H1 (cell line): ENCODE results near the gene C19orf12. TPM values are rescaled to one million over a fixed set of nuclear protein-coding genes. Genes with fewer than 3 reads are reported as not detected.

Experiments used
- CTCF ChIA-PET: fragments of 300-600 bp; sonication (Branson Sonifier 250); formaldehyde crosslinking; loops from one replicate; lab custom pipeline; 2021; ENCODE audit not compliant: partially characterized antibody; lab: Charles Lee
- POLR2A ChIA-PET: fragments of 300-600 bp; sonication (Branson Sonifier 250); formaldehyde crosslinking; loops from one replicate; lab custom pipeline; 2021; ENCODE audit warnings: inconsistent platforms; ENCODE audit not compliant: partially characterized antibody; lab: Charles Lee
- DNase-seq, 2 experiments: peaks; one replicate each; pipeline versions ENCODE4 v3.0.0 to v3.0.0-alpha.2; 2010 to 2022; ENCODE audit warnings: low spot score in 2 of 2, low read depth in 1 of 2, mixed read lengths in 1 of 2
- FAIRE-seq: peaks from 2 replicates; lab custom pipeline; 2011; peaks lifted over from hg19 to GRCh38; lab: Jason Lieb, UNC
- H2AFZ ChIP-seq: 2 replicates; pipeline ENCODE4 v1.8.1; 2012; ENCODE audit warnings: low read length, inconsistent platforms
- H2AK5ac ChIP-seq: 2 replicates; pipeline ENCODE4 v1.6.1; 2013; ENCODE audit warnings: low read depth, low read length
- H2BK120ac ChIP-seq: replicated peaks from 2 replicates; pipeline ENCODE3; 2013; ENCODE audit warnings: low read depth, low read length, inconsistent platforms
- H2BK12ac ChIP-seq: 2 replicates; pipeline ENCODE4 v1.6.1; 2013; ENCODE audit warnings: low read depth, low read length
- H2BK15ac ChIP-seq: 2 replicates; pipeline ENCODE4 v1.6.1; 2013; ENCODE audit warnings: low read length
- H2BK20ac ChIP-seq: 2 replicates; pipeline ENCODE4 v1.6.1; 2013; ENCODE audit warnings: low read length
- H2BK5ac ChIP-seq: 2 replicates; pipeline ENCODE4 v1.6.1; 2013; ENCODE audit warnings: low read depth, low read length
- H3K14ac ChIP-seq: 2 replicates; pipeline ENCODE4 v1.6.1; 2013; ENCODE audit warnings: inconsistent platforms; ENCODE audit not compliant: insufficient read length
- H3K18ac ChIP-seq: 2 replicates; pipeline ENCODE4 v1.6.1; 2013; ENCODE audit warnings: low read length; ENCODE audit errors: extremely low read depth
- H3K23ac ChIP-seq: 2 replicates; pipeline ENCODE4 v1.6.1; 2013; ENCODE audit warnings: inconsistent platforms; ENCODE audit not compliant: insufficient read length
- H3K23me2 ChIP-seq: 2 replicates; pipeline ENCODE4 v1.6.1; 2013; ENCODE audit warnings: low read depth, low read length
- H3K27ac ChIP-seq: 2 replicates; pipeline ENCODE4 v1.6.1; 2011; ENCODE audit warnings: low read depth, low read length, inconsistent platforms
- H3K27me3 ChIP-seq, 4 experiments: replicated peaks in 1 of 4; 1 replicate in 1 of 4; 2 replicates in 3 of 4; pipeline versions ENCODE4 v1.6.1 to v1.8.1; 2011 to 2013; ENCODE audit warnings: low read length in 3 of 4, mild to moderate bottlenecking in 3 of 4, inconsistent platforms in 2 of 4, mixed read lengths in 2 of 4, moderate library complexity in 1 of 4; ENCODE audit not compliant: control insufficient read depth in 3 of 4, insufficient read depth in 3 of 4; ENCODE audit errors: extremely low read depth in 1 of 4
- H3K36me3 ChIP-seq, 4 experiments: 2 replicates each; pipeline versions ENCODE4 v1.6.1 to v1.8.1; 2011 to 2013; ENCODE audit warnings: mild to moderate bottlenecking in 4 of 4, low read length in 3 of 4, moderate library complexity in 2 of 4, control low read depth in 1 of 4, inconsistent platforms in 1 of 4; ENCODE audit not compliant: insufficient read depth in 4 of 4, control insufficient read depth in 2 of 4
- H3K4ac ChIP-seq: replicated peaks from 2 replicates; pipeline ENCODE3; 2013; ENCODE audit warnings: low read length, low read depth, mixed read lengths, inconsistent platforms; ENCODE audit not compliant: insufficient read length
- H3K4me1 ChIP-seq, 4 experiments: replicated peaks in 1 of 4; 1 replicate in 1 of 4; 2 replicates in 3 of 4; pipeline versions ENCODE4 v1.6.1 to v1.8.1; 2011 to 2013; ENCODE audit warnings: low read length in 3 of 4, inconsistent platforms in 2 of 4, mixed read lengths in 1 of 4; ENCODE audit not compliant: insufficient read depth in 4 of 4, control insufficient read depth in 3 of 4
- H3K4me2 ChIP-seq, 2 experiments: 2 replicates each; pipeline versions ENCODE4 v1.6.1 to v1.8.1; 2011 to 2013; ENCODE audit warnings: low read depth in 2 of 2, low read length in 2 of 2, control low read depth in 1 of 2, inconsistent platforms in 1 of 2, mild to moderate bottlenecking in 1 of 2; ENCODE audit not compliant: insufficient read depth in 1 of 2
- H3K4me3 ChIP-seq, 4 experiments: fragments of 200-600, 300-600 bp in 1 of 4; sonication (generic), shearing (Covaris generic), sonication (Bioruptor Twin) in 1 of 4; 2 replicates each; pipeline versions ENCODE4 v1.5.1 to v1.8.1; 2011 to 2016; ENCODE audit warnings: low read length in 4 of 4, low read depth in 3 of 4, control low read depth in 2 of 4, inconsistent platforms in 2 of 4, mild to moderate bottlenecking in 2 of 4, mixed read lengths in 1 of 4, moderate library complexity in 1 of 4; ENCODE audit not compliant: insufficient read depth in 2 of 4; ENCODE audit errors: extremely low read depth in 1 of 4
- H3K56ac ChIP-seq: replicated peaks from 2 replicates; pipeline ENCODE3; 2013; ENCODE audit warnings: low read depth, mild to moderate bottlenecking, mixed read lengths, low read length, inconsistent platforms; ENCODE audit not compliant: insufficient read length
- H3K79me1 ChIP-seq: 2 replicates; pipeline ENCODE4 v1.6.1; 2013; ENCODE audit warnings: low read depth, low read length, control low read depth
- H3K79me2 ChIP-seq, 2 experiments: 2 replicates each; pipeline versions ENCODE4 v1.6.1 to v1.8.1; 2012 to 2013; ENCODE audit warnings: low read length in 2 of 2, mild to moderate bottlenecking in 2 of 2, inconsistent platforms in 1 of 2; ENCODE audit not compliant: insufficient read depth in 2 of 2, control insufficient read depth in 1 of 2
- H3K9ac ChIP-seq, 4 experiments: replicated peaks in 1 of 4; 1 replicate in 1 of 4; 2 replicates in 3 of 4; pipeline versions ENCODE4 v1.6.1 to v1.8.1; 2011 to 2013; ENCODE audit warnings: low read depth in 3 of 4, low read length in 3 of 4, control low read depth in 2 of 4, mild to moderate bottlenecking in 2 of 4, moderate library complexity in 2 of 4, inconsistent platforms in 1 of 4; ENCODE audit errors: extremely low read depth in 1 of 4
- H3K9me3 ChIP-seq, 2 experiments: 2 replicates each; pipeline versions ENCODE4 v1.6.1 to v1.8.1; 2012 to 2013; ENCODE audit warnings: mild to moderate bottlenecking in 2 of 2, moderate library complexity in 2 of 2, control low read depth in 1 of 2, inconsistent platforms in 1 of 2, low read depth in 1 of 2, low read length in 1 of 2, mixed read lengths in 1 of 2; ENCODE audit not compliant: insufficient read depth in 2 of 2
- H4K20me1 ChIP-seq, 2 experiments: replicated peaks in 1 of 2; 2 replicates each; pipeline versions ENCODE3 to v1.8.1; 2011 to 2013; ENCODE audit warnings: inconsistent platforms in 2 of 2, low read length in 2 of 2, mild to moderate bottlenecking in 1 of 2; ENCODE audit not compliant: insufficient read depth in 2 of 2, control insufficient read depth in 1 of 2
- H4K5ac ChIP-seq: 2 replicates; pipeline ENCODE4 v1.6.1; 2013; ENCODE audit warnings: low read length, low read depth, mixed read lengths, inconsistent platforms; ENCODE audit not compliant: insufficient read length
- H4K8ac ChIP-seq: 2 replicates; pipeline ENCODE4 v1.8.0; 2013; ENCODE audit warnings: mild to moderate bottlenecking, moderate library complexity, low read length, inconsistent platforms; ENCODE audit not compliant: insufficient read depth; ENCODE audit errors: extremely low read depth
- H4K91ac ChIP-seq: replicated peaks from 2 replicates; pipeline ENCODE3; 2013; ENCODE audit warnings: low read length, mixed read lengths, inconsistent platforms; ENCODE audit not compliant: insufficient read length
- BCL11A ChIP-seq, 2 experiments: IDR thresholded peaks; one replicate each; pipeline ENCODE4 v1.6.1; 2011; ENCODE audit warnings: low read depth in 2 of 2, low read length in 2 of 2, mild to moderate bottlenecking in 2 of 2
- CHD2 ChIP-seq: IDR thresholded peaks from 2 replicates; pipeline ENCODE4 v1.6.1; 2012; ENCODE audit warnings: low read length, improper control_type of control experiment
- JUND ChIP-seq: IDR thresholded peaks from 2 replicates; pipeline ENCODE4 v1.6.1; 2011; ENCODE audit warnings: mild to moderate bottlenecking, improper control_type of control experiment, low read length
- MAFK ChIP-seq: IDR thresholded peaks from 2 replicates; pipeline ENCODE4 v1.6.1; 2012; ENCODE audit warnings: low read depth, mild to moderate bottlenecking, improper control_type of control experiment, low read length
- POLR2A ChIP-seq, 2 experiments: IDR thresholded peaks; 1 replicate in 1 of 2; 2 replicates in 1 of 2; pipeline ENCODE4 v1.6.1; 2011; ENCODE audit warnings: low read depth in 2 of 2, low read length in 2 of 2, mild to moderate bottlenecking in 2 of 2; ENCODE audit errors: control extremely low read depth in 1 of 2
- POU5F1 ChIP-seq: IDR thresholded peaks from 2 replicates; pipeline ENCODE4 v1.6.1; 2011; ENCODE audit warnings: low read depth, mild to moderate bottlenecking, low read length, moderate library complexity
- TBP ChIP-seq: IDR thresholded peaks from 2 replicates; pipeline ENCODE4 v1.6.1; 2011; ENCODE audit warnings: low read depth, low read length, improper control_type of control experiment
- TCF12 ChIP-seq: IDR thresholded peaks from 2 replicates; pipeline ENCODE4 v1.6.1; 2011; ENCODE audit warnings: low read depth, mild to moderate bottlenecking, low read length
- WGBS, 2 experiments: shearing (Covaris generic) in 1 of 2; methylation state at CpG; one replicate each; pipeline versions ENCODE4 v1.1.6 to v1.1.7; 2013 to 2015; ENCODE audit warnings: low lambda C conversion rate in 2 of 2, mixed read lengths in 2 of 2, inconsistent platforms in 1 of 2, low coverage in 1 of 2, missing lambda C conversion rate in 1 of 2; ENCODE audit not compliant: insufficient replicate concordance in 2 of 2, insufficient coverage in 1 of 2, insufficient read length in 1 of 2; ENCODE audit errors: extremely low coverage in 1 of 2, missing lambda C conversion rate in 1 of 2; 5-methylcytosine and 5-hydroxymethylcytosine counted together
- polyA plus RNA-seq, 7 experiments: library from polyadenylated mRNA; depleted of rRNA in 3 of 7; stranded (reverse) in 5 of 7; unstranded in 2 of 7; fragments of >200 nt in 5 of 7; fragments of 200-250 nt in 2 of 7; gene quantifications; 1 replicate in 5 of 7; 2 replicates in 1 of 7; 4 replicates in 1 of 7; pipeline versions ENCODE4 v1.2.1 to v1.2.3, GENCODE V29; 2011 to 2013; ENCODE audit warnings: missing spikeins in 2 of 7, mixed read lengths in 2 of 7
- total RNA-seq: library from RNA; stranded (reverse); fragmentation: NEBNext Ultra II Directional; extraction: Animal tissue kit (Norgen Biotek cat#: 25700); gene quantifications from 2 replicates; pipeline ENCODE4 v1.2.1, GENCODE V29; 2021
- TF ChIP-seq, protein P1 (sequence below): IDR thresholded peaks from 2 replicates; pipeline ENCODE4 v1.6.1; 2012; ENCODE audit warnings: inconsistent platforms
- TF ChIP-seq, protein P2 (sequence below): IDR thresholded peaks from 2 replicates; pipeline ENCODE4 v1.6.1; 2012; ENCODE audit warnings: inconsistent platforms
- TF ChIP-seq, protein P3 (sequence below): IDR thresholded peaks from 2 replicates; pipeline ENCODE4 v1.6.1; 2011; ENCODE audit warnings: low read depth, mild to moderate bottlenecking, low read length; ENCODE audit not compliant: insufficient read depth

Gene C19orf12
- total and polyA plus RNA-seq, 2 of the 8 experiments (the other 6 are each of a cell fraction or from before 2014, with no cell fraction given), result 10.7 to 11.9 TPM

DNA sequence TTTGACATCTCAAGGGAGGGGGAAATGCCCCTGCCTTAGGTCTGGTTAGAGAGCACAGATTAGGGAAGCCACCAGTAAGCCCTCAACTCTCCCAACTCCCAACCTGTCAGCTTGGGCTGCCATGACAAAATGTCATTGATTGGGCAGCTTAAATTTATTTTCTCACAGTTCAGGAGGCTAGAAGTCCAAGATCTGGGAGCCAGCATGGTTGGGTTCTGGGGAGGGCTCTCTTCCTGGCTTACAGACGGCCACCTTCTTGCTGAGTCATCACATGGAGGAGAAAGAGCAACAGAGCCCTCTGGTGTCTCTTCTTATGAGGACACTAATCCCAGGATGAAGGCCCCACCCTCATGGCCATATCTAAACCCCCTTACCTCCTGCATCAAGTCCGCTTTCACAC is 24.2 kb downstream of the C19orf12 start:
- Histone ChIP-seq H4K8ac (no peak overlapping the region; the same call in 1 of the 2 replicates), H3K36me3 (no peaks in the 10 kb centered on the region), H2BK12ac (peak overlapping the region; percentile 86), H4K20me1 (no peaks in the 10 kb centered on the region), H4K5ac (no peak overlapping the region), H3K18ac (peak overlapping the region; percentile 91), H3K4me1 (peaks cover 0 to 4% (median 1%) of the 10 kb centered on the region in 4 experiments; a peak in 1 of 7 replicates), H3K79me1 (no peaks in the 10 kb centered on the region), H3K9ac (no peak overlapping the region), H2AK5ac (no peak overlapping the region), H3K23ac (no peak overlapping the region), H3K4me3 (no peak overlapping the region), H3K27ac (peak overlapping the region; percentile 37; the same call in 1 of the 2 replicates), H3K56ac (no peak overlapping the region), H2BK5ac (peak overlapping the region; percentile 95; the same call in 1 of the 2 replicates), H3K79me2 (no peaks in the 10 kb centered on the region), H2BK15ac (no peak overlapping the region; the same call in 1 of the 2 replicates), H2BK20ac (peak overlapping the region; percentile 96), H3K14ac (no peak overlapping the region), H3K4me2 (no peak overlapping the region), H3K27me3 (no peaks in the 10 kb centered on the region; a peak in 1 of 7 replicates), H2AFZ (peak overlapping the region; percentile 89), H3K4ac (peak overlapping the region; percentile 1), H2BK120ac (peak overlapping the region; percentile 96), H4K91ac (peak overlapping the region; percentile 98), H3K23me2 (no peaks in the 10 kb centered on the region), H3K9me3 (no peaks in the 10 kb centered on the region)
- ChIA-PET CTCF (interaction anchor here (0.7 to 7.6 kb wide), 12 partner anchors 13 to 84 kb away, joined by 3 to 67 read pairs (median 4); partner anchors contain the start of genes PLEKHF1 and POP4), POLR2A (interaction anchor here (0.6 to 1.2 kb wide), 2 partner anchors 31 to 85 kb away, joined by 3 to 4 read pairs; partner anchors contain the start of gene POP4)
- DNase-seq, result peak in 1 of 2 experiments; percentile 58
- WGBS, 2 experiments, result 46% methylated on average over 2 of the region's 2 CpGs; no CpG with 5 or more reads in 1 of the 2 experiments
- no peak for FAIRE-seq
- TF ChIP-seq, protein P1, sequence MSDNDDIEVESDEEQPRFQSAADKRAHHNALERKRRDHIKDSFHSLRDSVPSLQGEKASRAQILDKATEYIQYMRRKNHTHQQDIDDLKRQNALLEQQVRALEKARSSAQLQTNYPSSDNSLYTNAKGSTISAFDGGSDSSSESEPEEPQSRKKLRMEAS, result 0 out of 2 replicates have a peak, but pooled peaks have one; percentile 18
- no peak for TF ChIP-seq BCL11A (IDR thresholded peaks at IDR 0.05; ENCODE audit: low read depth in 2 of 2, low read length in 2 of 2)
- no peak for TF ChIP-seq POU5F1
- no peak for TF ChIP-seq POLR2A (IDR thresholded peaks at IDR 0.05; ENCODE audit: control extremely low read depth in 1 of 2, low read depth in 2 of 2, low read length in 2 of 2)
- TF ChIP-seq, protein P2, sequence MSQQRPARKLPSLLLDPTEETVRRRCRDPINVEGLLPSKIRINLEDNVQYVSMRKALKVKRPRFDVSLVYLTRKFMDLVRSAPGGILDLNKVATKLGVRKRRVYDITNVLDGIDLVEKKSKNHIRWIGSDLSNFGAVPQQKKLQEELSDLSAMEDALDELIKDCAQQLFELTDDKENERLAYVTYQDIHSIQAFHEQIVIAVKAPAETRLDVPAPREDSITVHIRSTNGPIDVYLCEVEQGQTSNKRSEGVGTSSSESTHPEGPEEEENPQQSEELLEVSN, result no peak
- peak; percentile 99 for TF ChIP-seq MAFK
- TF ChIP-seq JUND, result peak; percentile 93
- TF ChIP-seq CHD2, result no peak
- TF ChIP-seq, protein P3, sequence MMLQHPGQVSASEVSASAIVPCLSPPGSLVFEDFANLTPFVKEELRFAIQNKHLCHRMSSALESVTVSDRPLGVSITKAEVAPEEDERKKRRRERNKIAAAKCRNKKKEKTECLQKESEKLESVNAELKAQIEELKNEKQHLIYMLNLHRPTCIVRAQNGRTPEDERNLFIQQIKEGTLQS, result 0 out of 2 replicates have a peak, but pooled peaks have one; percentile 35
- TF ChIP-seq TCF12, result peak; percentile 40; the same call in 1 of the 2 replicates
- TF ChIP-seq TBP, result no peak
